Stimulated activated CD8-positive, alpha-beta memory T cell treated with anti-CD3 and anti-CD28 coated beads, Interleukin-4, amount 100 ng/mL, for 4 hours (primary cell): ENCODE results near the gene SLC26A6.

ENCODE experiments used
- DNase-seq, 2 donors: peaks; one replicate each; pipeline ENCODE4 v3.0.0-alpha.2; 2020; ENCODE audit warnings: low read depth in 2 of 2, low spot score in 1 of 2

The SLC26A6 gene

GRCh38 chr3:48599509-48600285 is 35.6 kb downstream of the SLC26A6 start:
- no peak for DNase-seq

GRCh38 chr3:48599077-48599501 is 36.2 kb downstream of the SLC26A6 start:
- DNase-seq = no peak

- DNase-seq = no peak
Observed at GRCh38 chr3:48598323-48599076, 36.8 kb downstream of the SLC26A6 start.

GRCh38 chr3:48597408-48597800 is 37.9 kb downstream of the SLC26A6 start:
- DNase-seq = no peak

- no peak for DNase-seq
Observed at GRCh38 chr3:48596676-48597407, 38.4 kb downstream of the SLC26A6 start.

- no peak for DNase-seq
Observed at GRCh38 chr3:48596157-48596556, 39.1 kb downstream of the SLC26A6 start.

- DNase-seq = no peak
Observed at GRCh38 chr3:48595526-48596121, 39.6 kb downstream of the SLC26A6 start.

- no peak for DNase-seq
Observed at GRCh38 chr3:48595075-48595525, 40.2 kb downstream of the SLC26A6 start, which contains the start of gene COL7A1. TSS of gene COL7A1 (minus strand) at chr3:48595329. CDS start at chr3:48595159, 170 bp downstream.

GRCh38 chr3:48594417-48595049 is 40.7 kb downstream of the SLC26A6 start:
- DNase-seq = no peak

GRCh38 chr3:48593337-48593736 is 41.9 kb downstream of the SLC26A6 start:
- no peak for DNase-seq

- DNase-seq = no peak
Observed at GRCh38 chr3:48592519-48593087, 42.7 kb downstream of the SLC26A6 start.

GRCh38 chr3:48591886-48592518 is 43.3 kb downstream of the SLC26A6 start:
- DNase-seq = no peak

- DNase-seq = no peak
Observed at GRCh38 chr3:48591436-48591835, 43.8 kb downstream of the SLC26A6 start.

GRCh38 chr3:48588230-48588629 is 47.0 kb downstream of the SLC26A6 start:
- DNase-seq = no peak

- DNase-seq = no peak
Observed at GRCh38 chr3:48587686-48588085, 47.6 kb downstream of the SLC26A6 start.

GRCh38 chr3:48585411-48585810 is 49.9 kb downstream of the SLC26A6 start:
- no peak for DNase-seq

GRCh38 chr3:48584836-48585235 is 50.4 kb downstream of the SLC26A6 start:
- DNase-seq = no peak

- no peak for DNase-seq
Observed at GRCh38 chr3:48581621-48582481, 53.4 kb downstream of the SLC26A6 start.

GRCh38 chr3:48576647-48577046 is 58.6 kb downstream of the SLC26A6 start:
- DNase-seq = no peak
